Stomach (tissue), 9 donors: ENCODE data around the gene ULBP3. TPM values are rescaled to one million over a fixed set of nuclear protein-coding genes. Genes with fewer than 3 reads are reported as not detected.

ENCODE experiments used
- DNase-seq, 2 donors: peaks; one replicate each; pipeline versions ENCODE4 v3.0.0 to v3.0.0-alpha.2; 2013 to 2019
- H3K27ac ChIP-seq, 5 donors: fragments of 200-600 bp in 4 of 5; sonication (generic) in 4 of 5; one replicate each; pipeline ENCODE4 v1.5.1; 2013 to 2019; ENCODE audit warnings: mild to moderate bottlenecking in 1 of 5, moderate library complexity in 1 of 5
- H3K27me3 ChIP-seq, 3 donors: fragments of 200-600 bp; sonication (generic); one replicate each; pipeline ENCODE4 v1.5.1; 2017 to 2019; ENCODE audit warnings: mixed run types in 1 of 3
- H3K36me3 ChIP-seq, 4 donors: fragments of 200-600 bp; sonication (generic); 1 replicate in 3 of 4; 2 replicates in 1 of 4; pipeline ENCODE4 v1.5.1; 2016 to 2019
- H3K4me1 ChIP-seq, 4 donors: fragments of 200-600 bp; sonication (generic); one replicate each; pipeline ENCODE4 v1.5.1; 2016 to 2019
- H3K4me3 ChIP-seq, 4 donors: fragments of 200-600 bp; sonication (generic) in 3 of 4; one replicate each; pipeline ENCODE4 v1.5.1; 2016 to 2019; ENCODE audit warnings: mild to moderate bottlenecking in 1 of 4
- H3K9me3 ChIP-seq, 4 donors: fragments of 200-600 bp; sonication (generic); one replicate each; pipeline ENCODE4 v1.5.1; 2016 to 2019
- EP300 ChIP-seq: sonication (generic); formaldehyde crosslinking; IDR thresholded peaks from one replicate; pipeline ENCODE4 v1.6.1; 2017; ENCODE audit warnings: antibody characterized with exemption
- POLR2A ChIP-seq, 4 donors: fragments of 450-650 bp; IDR thresholded peaks; one replicate each; pipeline ENCODE4 v1.6.1; 2016; ENCODE audit warnings: antibody characterized with exemption in 4 of 4, control low read depth in 2 of 4, mild to moderate bottlenecking in 1 of 4, moderate library complexity in 1 of 4
- POLR2AphosphoS5 ChIP-seq, 3 donors: sonication (generic); formaldehyde crosslinking; IDR thresholded peaks; one replicate each; pipeline ENCODE4 v1.6.1; 2016; ENCODE audit warnings: antibody characterized with exemption in 3 of 3
- WGBS, 5 donors: extraction: QIAGEN DNeasy Blood & Tissue Kit in 3 of 5; methylation state at CpG; one replicate each; pipeline versions ENCODE4 v1.1.5 to v1.1.7; 2013 to 2018; 5-methylcytosine and 5-hydroxymethylcytosine counted together
- intact Hi-C: fragments of 100-400 bp; cut with DNase I; formaldehyde crosslinking; loops from one replicate; pipeline ENCODE4 v1.15.1; 2023; ENCODE audit warnings: low total_unique reads
- polyA plus RNA-seq, 3 donors: library from polyadenylated mRNA; stranded (reverse); fragments of 200-250 nt; gene quantifications; one replicate each; pipeline ENCODE4 v1.2.3, GENCODE V29; 2013
- total RNA-seq, 5 donors: library from RNA; depleted of rRNA; stranded (reverse); fragments of >200 nt; gene quantifications; one replicate each; pipeline versions ENCODE4 v1.1.0 to v1.2.3, GENCODE V29; 2014 to 2016
- TF ChIP-seq, protein P1 (sequence below), 7 experiments: fragments of 450-650 bp in 4 of 7; fragments of 200-600 bp in 3 of 7; sonication (generic) in 3 of 7; IDR thresholded peaks; one replicate each; pipeline ENCODE4 v1.5.1; 2016 to 2019; ENCODE audit warnings: antibody characterized with exemption in 7 of 7, control low read depth in 2 of 7, mild to moderate bottlenecking in 1 of 7
- donor health status: healthy with polysubstance abuse.
- donor health status: Bipolar disorder and iron deficiency.
- donor health status: healthy.

Gene ULBP3
- total and polyA plus RNA-seq, 8 donors, result 0.20 to 4.6 (median 1.2) TPM; not detected in 3

DNA sequence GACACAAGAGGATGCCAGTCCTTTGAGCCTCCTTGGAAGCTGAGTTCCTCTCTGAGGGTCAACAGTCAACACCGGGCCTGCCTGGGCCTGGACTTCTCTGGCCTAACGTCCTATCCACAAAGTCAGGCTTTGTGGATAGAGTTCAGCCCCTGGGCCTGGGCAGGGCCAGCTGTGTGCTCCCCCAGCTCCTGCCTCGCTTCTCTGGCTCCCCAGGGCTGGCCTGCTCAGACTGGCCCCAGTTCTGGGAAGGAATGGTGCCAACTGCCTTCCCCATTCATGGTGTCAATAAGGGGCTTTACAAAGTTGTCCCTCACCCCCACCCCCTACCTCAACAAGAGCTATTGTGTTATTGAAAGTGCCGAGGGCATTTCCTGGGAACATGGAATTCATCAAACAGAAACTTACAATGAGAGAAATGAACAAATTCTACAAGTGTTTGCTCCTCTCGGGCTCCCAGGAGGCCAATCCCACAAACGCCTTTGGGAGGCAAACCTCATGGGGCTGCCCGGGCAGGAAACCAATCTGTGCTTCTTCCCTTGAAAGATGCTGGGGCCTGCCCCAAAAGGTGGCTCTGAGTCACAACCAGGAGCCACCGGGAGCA lies 47.4 kb upstream of the ULBP3 start:
- intact Hi-C loops, result no loop called here
- DNase-seq, result peak in 1 of 2 donors; percentile 34
- Histone ChIP-seq H3K36me3 (no peaks in the 10 kb centered on the region), H3K27ac (no peak overlapping the region), H3K4me1 (no peaks in the 10 kb centered on the region), H3K4me3 (no peak overlapping the region), H3K9me3 (no peaks in the 10 kb centered on the region), H3K27me3 (peaks cover 0 to 13% (median 0%) of the 10 kb centered on the region in 3 donors)
- TF ChIP-seq POLR2A (IDR thresholded peaks at IDR 0.05) (no peak), POLR2AphosphoS5 (IDR thresholded peaks at IDR 0.05) (no peak), EP300 (no peak)
- TF ChIP-seq, protein P1, sequence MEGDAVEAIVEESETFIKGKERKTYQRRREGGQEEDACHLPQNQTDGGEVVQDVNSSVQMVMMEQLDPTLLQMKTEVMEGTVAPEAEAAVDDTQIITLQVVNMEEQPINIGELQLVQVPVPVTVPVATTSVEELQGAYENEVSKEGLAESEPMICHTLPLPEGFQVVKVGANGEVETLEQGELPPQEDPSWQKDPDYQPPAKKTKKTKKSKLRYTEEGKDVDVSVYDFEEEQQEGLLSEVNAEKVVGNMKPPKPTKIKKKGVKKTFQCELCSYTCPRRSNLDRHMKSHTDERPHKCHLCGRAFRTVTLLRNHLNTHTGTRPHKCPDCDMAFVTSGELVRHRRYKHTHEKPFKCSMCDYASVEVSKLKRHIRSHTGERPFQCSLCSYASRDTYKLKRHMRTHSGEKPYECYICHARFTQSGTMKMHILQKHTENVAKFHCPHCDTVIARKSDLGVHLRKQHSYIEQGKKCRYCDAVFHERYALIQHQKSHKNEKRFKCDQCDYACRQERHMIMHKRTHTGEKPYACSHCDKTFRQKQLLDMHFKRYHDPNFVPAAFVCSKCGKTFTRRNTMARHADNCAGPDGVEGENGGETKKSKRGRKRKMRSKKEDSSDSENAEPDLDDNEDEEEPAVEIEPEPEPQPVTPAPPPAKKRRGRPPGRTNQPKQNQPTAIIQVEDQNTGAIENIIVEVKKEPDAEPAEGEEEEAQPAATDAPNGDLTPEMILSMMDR (IDR thresholded peaks at IDR 0.05), result no peak
- 66 to 83% (median 79%) methylated on average over 8 of the region's 8 CpGs for WGBS, 5 donors

DNA sequence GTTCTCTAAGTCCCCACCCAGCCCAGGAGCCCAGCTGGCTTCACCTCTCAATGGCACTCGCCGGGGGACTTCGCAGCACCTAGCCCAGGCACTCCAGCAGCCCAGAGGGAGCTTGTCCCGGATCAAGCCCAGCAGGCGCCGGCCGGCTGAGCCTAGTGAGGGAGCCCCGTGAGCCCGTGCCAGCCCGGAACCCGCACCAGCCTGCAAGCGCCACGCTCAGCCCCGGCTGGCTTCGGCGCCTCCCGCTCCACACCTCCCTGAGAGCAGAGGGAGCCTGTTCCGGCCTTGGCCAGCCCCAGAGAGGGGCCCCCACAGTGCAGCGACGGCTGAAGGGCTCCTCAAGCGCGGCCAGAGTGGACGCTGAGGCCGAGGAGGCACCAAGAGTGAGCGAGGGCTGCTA lies 46.8 kb upstream of the ULBP3 start:
- Histone ChIP-seq H3K4me1 (no peaks in the 10 kb centered on the region), H3K4me3 (no peak overlapping the region), H3K27ac (no peak overlapping the region), H3K27me3 (peaks cover 0 to 13% (median 0%) of the 10 kb centered on the region in 3 donors), H3K9me3 (no peaks in the 10 kb centered on the region), H3K36me3 (no peaks in the 10 kb centered on the region)
- intact Hi-C loops, result no loop called here
- TF ChIP-seq EP300, result no peak
- TF ChIP-seq POLR2A (IDR thresholded peaks at IDR 0.05), result no peak
- TF ChIP-seq, protein P1 (IDR thresholded peaks at IDR 0.05), result no peak
- TF ChIP-seq POLR2AphosphoS5 (IDR thresholded peaks at IDR 0.05), result no peak
- 93 to 97% (median 95%) methylated on average over 16 to 25 of the region's 25 CpGs for WGBS, 5 donors
- DNase-seq, result no peak

DNA sequence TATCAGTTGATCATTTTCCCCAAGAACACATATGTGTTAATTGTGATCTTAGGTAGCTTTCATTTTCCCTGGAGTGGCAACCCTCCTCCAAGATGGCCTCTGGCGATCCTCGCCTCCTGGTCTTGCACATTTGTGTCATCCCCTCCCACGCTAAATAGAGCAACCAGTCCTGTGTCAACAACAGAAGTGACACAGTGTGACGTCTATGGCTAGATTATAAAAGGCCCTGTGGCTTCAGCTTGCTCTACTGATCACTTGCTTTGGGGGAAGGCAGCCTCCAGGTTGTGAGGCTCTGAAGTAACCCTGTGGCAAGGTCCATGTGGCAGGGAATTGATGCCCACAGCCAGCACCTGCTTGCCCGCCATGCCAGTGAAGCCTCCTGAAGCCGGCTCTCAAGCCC lies 43.3 kb upstream of the ULBP3 start:
- TF ChIP-seq, protein P1 (IDR thresholded peaks at IDR 0.05), result no peak
- TF ChIP-seq POLR2A (IDR thresholded peaks at IDR 0.05), result no peak
- no peak for TF ChIP-seq EP300
- no peak for TF ChIP-seq POLR2AphosphoS5 (IDR thresholded peaks at IDR 0.05)
- WGBS, 5 donors, result 77 to 82% (median 79%) methylated on average over 6 of the region's 6 CpGs
- no peaks in the 10 kb centered on the region for H3K36me3 ChIP-seq
- no peaks in the 10 kb centered on the region for H3K4me1 ChIP-seq
- H3K27ac ChIP-seq, result no peak overlapping the region
- intact Hi-C loops, result no loop called here
- no peak for DNase-seq
- no peaks in the 10 kb centered on the region for H3K9me3 ChIP-seq
- no peak overlapping the region for H3K4me3 ChIP-seq
- H3K27me3 ChIP-seq, result peaks cover 0 to 20% (median 0%) of the 10 kb centered on the region in 3 donors

DNA sequence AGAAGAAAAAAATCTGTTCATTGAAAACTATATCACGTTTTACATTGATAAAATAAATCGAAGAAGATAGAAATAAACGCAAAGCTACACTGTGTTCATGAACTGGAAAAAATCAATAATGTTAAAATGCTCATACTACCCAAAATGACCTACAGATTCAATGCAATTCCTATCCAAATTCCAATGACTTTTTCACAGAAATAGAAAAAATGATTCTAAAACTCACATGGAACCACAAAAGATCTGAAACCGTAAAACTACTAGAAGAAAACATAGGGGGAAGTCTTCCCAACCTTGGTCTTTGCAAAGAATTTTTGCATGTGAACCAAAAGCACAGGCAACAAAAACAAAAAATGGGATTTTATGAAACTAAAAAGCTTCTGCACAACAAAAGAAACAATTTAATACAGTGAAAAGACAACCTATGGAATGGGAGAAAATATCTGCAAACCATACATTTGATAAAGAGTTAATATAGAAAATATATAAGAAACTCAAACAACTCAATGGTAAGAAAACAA lies 33.9 kb upstream of the ULBP3 start:
- H3K36me3 ChIP-seq, result no peaks in the 10 kb centered on the region
- no peak overlapping the region for H3K4me3 ChIP-seq
- 81 to 95% (median 91%) methylated on average over 4 of the region's 4 CpGs for WGBS, 5 donors
- TF ChIP-seq POLR2A (IDR thresholded peaks at IDR 0.05) (no peak), POLR2AphosphoS5 (IDR thresholded peaks at IDR 0.05) (no peak), EP300 (no peak)
- TF ChIP-seq, protein P1 (IDR thresholded peaks at IDR 0.05), result no peak
- no peak for DNase-seq
- no peaks in the 10 kb centered on the region for H3K4me1 ChIP-seq
- no peak overlapping the region for H3K27ac ChIP-seq
- no peaks in the 10 kb centered on the region for H3K9me3 ChIP-seq
- H3K27me3 ChIP-seq, result peaks cover 0 to 14% (median 0%) of the 10 kb centered on the region in 3 donors
- intact Hi-C loops, result no loop called here
